Measurements from ENCODE around the gene AK8. TPM values are rescaled to one million over a fixed set of nuclear protein-coding genes. Genes with fewer than 3 reads are reported as not detected.

Gene AK8
- total and polyA plus RNA-seq, 9 of the 15 experiments (the other 6 are each of a cell fraction or from before 2014, with no cell fraction given): 0.06 to 0.37 TPM; not detected in 7

DNA sequence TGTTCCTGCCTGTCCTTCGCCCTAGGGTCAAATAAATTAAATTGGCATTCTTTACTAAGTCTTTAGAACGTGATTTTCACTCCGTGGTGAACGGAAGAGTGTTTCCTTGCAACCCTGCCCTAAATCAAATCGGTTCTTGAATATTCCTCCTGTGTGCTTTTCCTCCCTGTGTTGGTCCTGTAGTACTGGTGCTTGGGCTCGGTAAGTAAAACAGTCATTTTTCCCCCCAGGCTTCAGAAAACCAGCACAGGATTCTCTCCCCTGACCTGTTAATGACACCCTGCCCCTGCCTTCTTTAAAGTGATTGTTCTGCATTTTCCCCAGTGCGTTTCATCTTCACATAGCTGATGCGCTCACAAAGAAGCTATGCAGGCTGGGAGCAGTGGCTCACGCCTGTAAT is 96.0 kb downstream of the AK8 start:
- in situ Hi-C loops (cut with MboI): no loop called here
- no peak for FAIRE-seq
- TF ChIP-seq, protein P1, sequence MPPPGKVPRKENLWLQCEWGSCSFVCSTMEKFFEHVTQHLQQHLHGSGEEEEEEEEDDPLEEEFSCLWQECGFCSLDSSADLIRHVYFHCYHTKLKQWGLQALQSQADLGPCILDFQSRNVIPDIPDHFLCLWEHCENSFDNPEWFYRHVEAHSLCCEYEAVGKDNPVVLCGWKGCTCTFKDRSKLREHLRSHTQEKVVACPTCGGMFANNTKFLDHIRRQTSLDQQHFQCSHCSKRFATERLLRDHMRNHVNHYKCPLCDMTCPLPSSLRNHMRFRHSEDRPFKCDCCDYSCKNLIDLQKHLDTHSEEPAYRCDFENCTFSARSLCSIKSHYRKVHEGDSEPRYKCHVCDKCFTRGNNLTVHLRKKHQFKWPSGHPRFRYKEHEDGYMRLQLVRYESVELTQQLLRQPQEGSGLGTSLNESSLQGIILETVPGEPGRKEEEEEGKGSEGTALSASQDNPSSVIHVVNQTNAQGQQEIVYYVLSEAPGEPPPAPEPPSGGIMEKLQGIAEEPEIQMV (tag; conservative IDR thresholded peaks at IDR 0.05; ENCODE audit: low read depth): no peak
- TF ChIP-seq, protein P2, sequence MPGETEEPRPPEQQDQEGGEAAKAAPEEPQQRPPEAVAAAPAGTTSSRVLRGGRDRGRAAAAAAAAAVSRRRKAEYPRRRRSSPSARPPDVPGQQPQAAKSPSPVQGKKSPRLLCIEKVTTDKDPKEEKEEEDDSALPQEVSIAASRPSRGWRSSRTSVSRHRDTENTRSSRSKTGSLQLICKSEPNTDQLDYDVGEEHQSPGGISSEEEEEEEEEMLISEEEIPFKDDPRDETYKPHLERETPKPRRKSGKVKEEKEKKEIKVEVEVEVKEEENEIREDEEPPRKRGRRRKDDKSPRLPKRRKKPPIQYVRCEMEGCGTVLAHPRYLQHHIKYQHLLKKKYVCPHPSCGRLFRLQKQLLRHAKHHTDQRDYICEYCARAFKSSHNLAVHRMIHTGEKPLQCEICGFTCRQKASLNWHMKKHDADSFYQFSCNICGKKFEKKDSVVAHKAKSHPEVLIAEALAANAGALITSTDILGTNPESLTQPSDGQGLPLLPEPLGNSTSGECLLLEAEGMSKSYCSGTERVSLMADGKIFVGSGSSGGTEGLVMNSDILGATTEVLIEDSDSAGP (CRISPR knock-in tag; IDR thresholded peaks at IDR 0.05): no peak
- TF ChIP-seq CTBP1 (IDR thresholded peaks at IDR 0.05; ENCODE audit: borderline replicate concordance) (no peak), ZBTB8A (IDR thresholded peaks at IDR 0.05; ENCODE audit: partially characterized antibody) (no peak), NFIC (IDR thresholded peaks at IDR 0.05) (no peak), RFX1 (IDR thresholded peaks at IDR 0.05) (no peak), ZNF140 (CRISPR knock-in tag; IDR thresholded peaks at IDR 0.05) (no peak)
- TF ChIP-seq, protein P3, sequence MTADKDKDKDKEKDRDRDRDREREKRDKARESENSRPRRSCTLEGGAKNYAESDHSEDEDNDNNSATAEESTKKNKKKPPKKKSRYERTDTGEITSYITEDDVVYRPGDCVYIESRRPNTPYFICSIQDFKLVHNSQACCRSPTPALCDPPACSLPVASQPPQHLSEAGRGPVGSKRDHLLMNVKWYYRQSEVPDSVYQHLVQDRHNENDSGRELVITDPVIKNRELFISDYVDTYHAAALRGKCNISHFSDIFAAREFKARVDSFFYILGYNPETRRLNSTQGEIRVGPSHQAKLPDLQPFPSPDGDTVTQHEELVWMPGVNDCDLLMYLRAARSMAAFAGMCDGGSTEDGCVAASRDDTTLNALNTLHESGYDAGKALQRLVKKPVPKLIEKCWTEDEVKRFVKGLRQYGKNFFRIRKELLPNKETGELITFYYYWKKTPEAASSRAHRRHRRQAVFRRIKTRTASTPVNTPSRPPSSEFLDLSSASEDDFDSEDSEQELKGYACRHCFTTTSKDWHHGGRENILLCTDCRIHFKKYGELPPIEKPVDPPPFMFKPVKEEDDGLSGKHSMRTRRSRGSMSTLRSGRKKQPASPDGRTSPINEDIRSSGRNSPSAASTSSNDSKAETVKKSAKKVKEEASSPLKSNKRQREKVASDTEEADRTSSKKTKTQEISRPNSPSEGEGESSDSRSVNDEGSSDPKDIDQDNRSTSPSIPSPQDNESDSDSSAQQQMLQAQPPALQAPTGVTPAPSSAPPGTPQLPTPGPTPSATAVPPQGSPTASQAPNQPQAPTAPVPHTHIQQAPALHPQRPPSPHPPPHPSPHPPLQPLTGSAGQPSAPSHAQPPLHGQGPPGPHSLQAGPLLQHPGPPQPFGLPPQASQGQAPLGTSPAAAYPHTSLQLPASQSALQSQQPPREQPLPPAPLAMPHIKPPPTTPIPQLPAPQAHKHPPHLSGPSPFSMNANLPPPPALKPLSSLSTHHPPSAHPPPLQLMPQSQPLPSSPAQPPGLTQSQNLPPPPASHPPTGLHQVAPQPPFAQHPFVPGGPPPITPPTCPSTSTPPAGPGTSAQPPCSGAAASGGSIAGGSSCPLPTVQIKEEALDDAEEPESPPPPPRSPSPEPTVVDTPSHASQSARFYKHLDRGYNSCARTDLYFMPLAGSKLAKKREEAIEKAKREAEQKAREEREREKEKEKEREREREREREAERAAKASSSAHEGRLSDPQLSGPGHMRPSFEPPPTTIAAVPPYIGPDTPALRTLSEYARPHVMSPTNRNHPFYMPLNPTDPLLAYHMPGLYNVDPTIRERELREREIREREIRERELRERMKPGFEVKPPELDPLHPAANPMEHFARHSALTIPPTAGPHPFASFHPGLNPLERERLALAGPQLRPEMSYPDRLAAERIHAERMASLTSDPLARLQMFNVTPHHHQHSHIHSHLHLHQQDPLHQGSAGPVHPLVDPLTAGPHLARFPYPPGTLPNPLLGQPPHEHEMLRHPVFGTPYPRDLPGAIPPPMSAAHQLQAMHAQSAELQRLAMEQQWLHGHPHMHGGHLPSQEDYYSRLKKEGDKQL (CRISPR knock-in tag; IDR thresholded peaks at IDR 0.05; ENCODE audit: borderline replicate concordance): no peak
- TF ChIP-seq, protein P4, sequence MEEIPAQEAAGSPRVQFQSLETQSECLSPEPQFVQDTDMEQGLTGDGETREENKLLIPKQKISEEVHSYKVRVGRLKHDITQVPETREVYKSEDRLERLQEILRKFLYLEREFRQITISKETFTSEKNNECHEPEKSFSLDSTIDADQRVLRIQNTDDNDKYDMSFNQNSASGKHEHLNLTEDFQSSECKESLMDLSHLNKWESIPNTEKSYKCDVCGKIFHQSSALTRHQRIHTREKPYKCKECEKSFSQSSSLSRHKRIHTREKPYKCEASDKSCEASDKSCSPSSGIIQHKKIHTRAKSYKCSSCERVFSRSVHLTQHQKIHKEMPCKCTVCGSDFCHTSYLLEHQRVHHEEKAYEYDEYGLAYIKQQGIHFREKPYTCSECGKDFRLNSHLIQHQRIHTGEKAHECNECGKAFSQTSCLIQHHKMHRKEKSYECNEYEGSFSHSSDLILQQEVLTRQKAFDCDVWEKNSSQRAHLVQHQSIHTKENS (CRISPR knock-in tag; IDR thresholded peaks at IDR 0.05): no peak
- TF ChIP-seq, protein P5, sequence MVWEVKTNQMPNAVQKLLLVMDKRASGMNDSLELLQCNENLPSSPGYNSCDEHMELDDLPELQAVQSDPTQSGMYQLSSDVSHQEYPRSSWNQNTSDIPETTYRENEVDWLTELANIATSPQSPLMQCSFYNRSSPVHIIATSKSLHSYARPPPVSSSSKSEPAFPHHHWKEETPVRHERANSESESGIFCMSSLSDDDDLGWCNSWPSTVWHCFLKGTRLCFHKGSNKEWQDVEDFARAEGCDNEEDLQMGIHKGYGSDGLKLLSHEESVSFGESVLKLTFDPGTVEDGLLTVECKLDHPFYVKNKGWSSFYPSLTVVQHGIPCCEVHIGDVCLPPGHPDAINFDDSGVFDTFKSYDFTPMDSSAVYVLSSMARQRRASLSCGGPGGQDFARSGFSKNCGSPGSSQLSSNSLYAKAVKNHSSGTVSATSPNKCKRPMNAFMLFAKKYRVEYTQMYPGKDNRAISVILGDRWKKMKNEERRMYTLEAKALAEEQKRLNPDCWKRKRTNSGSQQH (CRISPR knock-in tag; IDR thresholded peaks at IDR 0.05): no peak

More for the DNA sequence above, 96.0 kb downstream of the AK8 start:
- Histone ChIP-seq H2AFZ (ENCODE audit: low read depth, low read length) (no peak overlapping the region), H3K4me1 (replicated peaks in 1 of 2; ENCODE audit: control insufficient read depth in 2 of 2, insufficient read depth in 2 of 2, low read length in 2 of 2) (peaks cover 0 to 16% of the 10 kb centered on the region in 2 experiments; a peak in 3 of 5 replicates), H3K9me1 (ENCODE audit: control insufficient read depth, insufficient read depth, low read length) (no peaks in the 10 kb centered on the region), H3K4me2 (ENCODE audit: insufficient read depth, low read length) (no peak overlapping the region), H3K4me3 (no peak overlapping the region), H3K27ac (ENCODE audit: extremely low read depth, low read depth, low read length) (no peak overlapping the region), H3K79me2 (ENCODE audit: control insufficient read depth, insufficient read depth, low read length) (no peaks in the 10 kb centered on the region), H3K27me3 (ENCODE audit: control insufficient read depth in 2 of 2, insufficient read depth in 2 of 2, low read length in 2 of 2) (peaks cover 0 to 9% of the 10 kb centered on the region in 2 experiments; a peak in 1 of 5 replicates), H3K9me3 (replicated peaks; ENCODE audit: control insufficient read depth, insufficient read depth, low read depth, low read length) (no peaks in the 10 kb centered on the region), H3K36me3 (ENCODE audit: control insufficient read depth, insufficient read depth, low read length) (no peaks in the 10 kb centered on the region), H4K20me1 (replicated peaks; ENCODE audit: control insufficient read depth, insufficient read depth, low read length) (no peaks in the 10 kb centered on the region), H3K9ac (ENCODE audit: insufficient read depth in 1 of 2, low read depth in 2 of 2, low read length in 2 of 2) (no peak overlapping the region)
- intact Hi-C loops (cut with micrococcal nuclease): no loop called here
- POLR2A ChIA-PET: no interaction called here
- no peak for DNase-seq (ENCODE audit: extremely low read depth in 1 of 4, low spot score in 3 of 4)
- no TSS peak for BruUV-seq (replicated peaks)
- WGBS (ENCODE audit: insufficient coverage, low coverage, missing lambda C conversion rate): 27% methylated on average over 9 of the region's 9 CpGs
- ATAC-seq: no peak
- CTCF ChIA-PET (ENCODE audit: low intra/inter-chr PET ratio): no interaction called here

Data from K562 (cell line).